Gastroesophageal sphincter (tissue), 3 donors: ENCODE measurements around the gene RGS5.

Source experiments
- CTCF ChIP-seq, 4 experiments: fragments of 200-600 bp in 2 of 4; fragments of 450-650 bp in 2 of 4; sonication (generic) in 1 of 4; IDR thresholded peaks; one replicate each; pipeline ENCODE4 v1.5.1; 2017 to 2019; ENCODE audit warnings: antibody characterized with exemption in 4 of 4, mild to moderate bottlenecking in 2 of 4, moderate library complexity in 2 of 4
- EP300 ChIP-seq: sonication (generic); formaldehyde crosslinking; IDR thresholded peaks from one replicate; pipeline ENCODE4 v1.6.1; 2017; ENCODE audit warnings: antibody characterized with exemption, mild to moderate bottlenecking
- POLR2AphosphoS5 ChIP-seq: sonication (generic); formaldehyde crosslinking; IDR thresholded peaks from one replicate; pipeline ENCODE4 v1.6.1; 2017; ENCODE audit warnings: antibody characterized with exemption

- TF ChIP-seq POLR2AphosphoS5 (no peak), CTCF (IDR thresholded peaks at IDR 0.05) (no peak), EP300 (no peak)
These were observed 37.6 kb downstream of the RGS5 start for GRCh38 chr1:163165119-163165518.
